Thyroid gland (tissue), 4 donors: ENCODE data around the gene PORCN. TPM values are rescaled to one million over a fixed set of nuclear protein-coding genes. Genes with fewer than 3 reads are reported as not detected.

Source experiments
- DNase-seq, 2 donors: peaks; one replicate each; pipeline ENCODE4 v3.0.0-alpha.2; 2019
- H3K27ac ChIP-seq, 3 donors: fragments of 200-600 bp; sonication (generic); 1 replicate in 2 of 3; 2 replicates in 1 of 3; pipeline ENCODE4 v1.5.1; 2016 to 2019; ENCODE audit warnings: mild to moderate bottlenecking in 1 of 3, moderate library complexity in 1 of 3
- H3K27me3 ChIP-seq: fragments of 200-600 bp; sonication (generic); one replicate; pipeline ENCODE4 v1.5.1; 2019
- H3K36me3 ChIP-seq, 2 donors: fragments of 200-600 bp; sonication (generic); one replicate each; pipeline ENCODE4 v1.5.1; 2016 to 2019
- H3K4me1 ChIP-seq, 2 donors: fragments of 200-600 bp; sonication (generic); one replicate each; pipeline ENCODE4 v1.5.1; 2017 to 2019
- H3K4me3 ChIP-seq, 3 donors: fragments of 200-600 bp; sonication (generic); replicated peaks in 1 of 3; 1 replicate in 2 of 3; 2 replicates in 1 of 3; pipeline ENCODE4 v1.5.1; 2016; ENCODE audit warnings: mild to moderate bottlenecking in 1 of 3
- H3K9me3 ChIP-seq: fragments of 200-600 bp; sonication (generic); one replicate; pipeline ENCODE4 v1.5.1; 2017
- POLR2A ChIP-seq, 2 donors: fragments of 450-650 bp; IDR thresholded peaks; one replicate each; pipeline ENCODE4 v1.6.1; 2017; ENCODE audit warnings: antibody characterized with exemption in 2 of 2, mild to moderate bottlenecking in 2 of 2, moderate library complexity in 1 of 2
- WGBS, 2 donors: methylation state at CpG; one replicate each; pipeline ENCODE4 v1.1.5; 2017; 5-methylcytosine and 5-hydroxymethylcytosine counted together
- intact Hi-C: fragments of 100-400 bp; cut with DNase I; formaldehyde crosslinking; loops from one replicate; pipeline ENCODE4 v1.15.1; 2023
- total RNA-seq, 4 donors: library from RNA; depleted of rRNA; stranded (reverse); fragments of >200 nt; gene quantifications; one replicate each; pipeline ENCODE4 v1.2.3, GENCODE V29; 2016
- TF ChIP-seq, protein P1 (sequence below), 6 experiments: fragments of 200-600 bp in 3 of 6; fragments of 450-650 bp in 3 of 6; sonication (generic) in 3 of 6; IDR thresholded peaks; one replicate each; pipeline ENCODE4 v1.5.1; 2016 to 2019; ENCODE audit warnings: antibody characterized with exemption in 6 of 6, mild to moderate bottlenecking in 2 of 6, inconsistent platforms in 1 of 6, moderate library complexity in 1 of 6

Gene PORCN
- total RNA-seq = 10 to 100 TPM; 14.5 to 36.4 (median 21.4) TPM

DNA sequence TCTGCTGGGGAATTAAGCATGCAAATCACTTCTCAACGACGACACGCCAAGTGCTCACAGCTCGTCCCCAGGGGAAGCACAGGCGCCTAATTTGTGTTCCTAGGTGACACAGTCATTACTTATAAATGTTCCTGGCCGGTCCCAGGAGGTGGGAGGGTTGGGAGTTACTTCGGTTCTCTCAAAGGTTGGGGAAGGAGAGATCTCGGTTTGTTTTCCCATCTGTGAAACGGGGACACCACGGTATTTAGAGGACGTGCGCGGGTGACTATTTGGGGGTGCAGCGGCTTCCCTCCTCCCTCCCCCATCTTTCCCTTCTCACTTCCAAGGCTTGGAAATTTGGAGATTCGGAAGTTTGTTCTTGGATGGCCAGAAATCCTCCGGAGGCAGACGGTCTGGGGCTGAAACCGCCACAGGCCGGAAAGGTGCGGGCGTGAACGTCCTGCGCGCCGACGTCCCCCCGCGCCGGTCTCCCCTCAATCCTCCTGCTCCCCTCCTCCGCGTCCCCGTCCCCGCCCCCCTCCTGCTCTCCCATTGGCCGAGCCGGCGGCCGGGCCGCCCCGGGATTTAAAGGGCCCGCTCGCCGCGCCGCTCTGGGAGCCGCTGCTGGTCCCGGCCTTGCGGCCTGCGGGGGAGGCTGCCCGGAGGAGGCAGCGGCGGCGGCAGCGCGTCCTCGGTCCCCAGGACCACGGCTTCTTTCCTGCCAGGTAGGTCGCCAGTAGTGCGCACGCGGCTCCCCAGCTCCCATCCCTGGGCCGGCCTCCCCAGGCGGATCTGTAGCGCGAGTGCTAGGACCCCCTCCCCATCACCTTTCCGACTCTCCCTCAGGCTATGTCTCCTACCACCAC, at the start of gene PORCN:
Gene PORCN, plus strand, starts transcription at position 593 of the 845 bp plus-strand sequence. CDS start 829 bp downstream, outside the sequence.
- Histone ChIP-seq H3K27me3 (no peaks in the 10 kb centered on the region), H3K27ac (peak within 1 kb of the TSS; percentile 62 to 70 (median 67)), H3K9me3 (no peaks in the 10 kb centered on the region), H3K4me3 (peak within 1 kb of the TSS; percentile 46 to 79 (median 66)), H3K4me1 (no peaks in the 10 kb centered on the region), H3K36me3 (no peaks in the 10 kb centered on the region)
- intact Hi-C loops = no loop called here
- WGBS, 2 donors = 0 to 2% methylated on average over 6 to 17 of the region's 65 CpGs
- DNase-seq = peak; percentile 79 to 86
- TF ChIP-seq, protein P1, sequence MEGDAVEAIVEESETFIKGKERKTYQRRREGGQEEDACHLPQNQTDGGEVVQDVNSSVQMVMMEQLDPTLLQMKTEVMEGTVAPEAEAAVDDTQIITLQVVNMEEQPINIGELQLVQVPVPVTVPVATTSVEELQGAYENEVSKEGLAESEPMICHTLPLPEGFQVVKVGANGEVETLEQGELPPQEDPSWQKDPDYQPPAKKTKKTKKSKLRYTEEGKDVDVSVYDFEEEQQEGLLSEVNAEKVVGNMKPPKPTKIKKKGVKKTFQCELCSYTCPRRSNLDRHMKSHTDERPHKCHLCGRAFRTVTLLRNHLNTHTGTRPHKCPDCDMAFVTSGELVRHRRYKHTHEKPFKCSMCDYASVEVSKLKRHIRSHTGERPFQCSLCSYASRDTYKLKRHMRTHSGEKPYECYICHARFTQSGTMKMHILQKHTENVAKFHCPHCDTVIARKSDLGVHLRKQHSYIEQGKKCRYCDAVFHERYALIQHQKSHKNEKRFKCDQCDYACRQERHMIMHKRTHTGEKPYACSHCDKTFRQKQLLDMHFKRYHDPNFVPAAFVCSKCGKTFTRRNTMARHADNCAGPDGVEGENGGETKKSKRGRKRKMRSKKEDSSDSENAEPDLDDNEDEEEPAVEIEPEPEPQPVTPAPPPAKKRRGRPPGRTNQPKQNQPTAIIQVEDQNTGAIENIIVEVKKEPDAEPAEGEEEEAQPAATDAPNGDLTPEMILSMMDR (IDR thresholded peaks at IDR 0.05) = no peak
- TF ChIP-seq POLR2A (IDR thresholded peaks at IDR 0.05) = peak in 1 of 2 donors; percentile 61

DNA sequence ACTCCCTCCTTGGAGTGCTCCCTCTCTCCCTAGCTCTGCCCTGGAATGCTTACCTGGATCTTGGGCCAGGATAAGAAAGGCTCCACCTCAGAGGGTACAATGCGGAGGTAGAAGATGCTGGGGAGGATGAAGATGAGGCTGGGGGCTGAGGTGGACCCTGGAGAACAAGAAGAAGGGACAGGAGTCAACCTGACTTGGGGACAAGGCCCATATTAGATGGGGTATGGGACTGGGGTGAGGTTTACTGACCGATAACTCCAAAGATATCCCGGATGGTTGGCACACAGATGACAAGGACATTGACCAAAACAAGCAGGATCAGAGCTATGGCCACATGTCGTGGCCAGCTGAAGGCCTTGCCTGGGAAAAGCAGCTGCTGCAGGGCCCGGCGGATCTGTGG, 49.3 kb upstream of the PORCN start:
- no peaks in the 10 kb centered on the region for H3K36me3 ChIP-seq
- no peak overlapping the region for H3K27ac ChIP-seq
- 95 to 100% methylated on average over 4 to 6 of the region's 6 CpGs for WGBS, 2 donors
- intact Hi-C loops = no loop called here
- DNase-seq = no peak
- TF ChIP-seq POLR2A (IDR thresholded peaks at IDR 0.05) = no peak
- TF ChIP-seq, protein P1 (IDR thresholded peaks at IDR 0.05) = no peak
- H3K9me3 ChIP-seq = no peaks in the 10 kb centered on the region
- no peaks in the 10 kb centered on the region for H3K27me3 ChIP-seq
- H3K4me1 ChIP-seq = no peaks in the 10 kb centered on the region
- H3K4me3 ChIP-seq = no peak overlapping the region

DNA sequence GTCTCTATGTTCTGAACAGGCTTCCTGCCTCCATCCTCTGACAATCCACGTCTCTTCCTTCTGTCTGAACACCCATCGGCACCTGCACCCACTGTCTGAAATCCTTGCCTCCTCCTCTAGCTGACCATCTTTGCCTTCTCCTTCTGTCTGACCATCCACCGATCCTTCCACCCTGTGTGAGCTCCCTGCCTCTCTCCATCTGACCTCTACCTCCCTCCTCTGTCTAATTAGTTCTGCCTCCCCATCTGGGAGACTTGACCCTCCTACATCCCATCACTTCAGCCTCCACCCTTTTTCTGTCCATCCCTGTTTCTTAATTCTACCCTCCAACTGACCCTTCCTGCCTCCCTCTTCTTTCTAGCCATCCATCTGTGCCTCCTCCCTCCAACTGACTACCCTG, 48.8 kb upstream of the PORCN start:
- no peak overlapping the region for H3K4me3 ChIP-seq
- intact Hi-C loops = no loop called here
- H3K4me1 ChIP-seq = no peaks in the 10 kb centered on the region
- 92 to 97% methylated on average over 3 of the region's 3 CpGs for whole genome bisulfite sequencing, 2 donors
- H3K9me3 ChIP-seq = no peaks in the 10 kb centered on the region
- no peak overlapping the region for H3K27ac ChIP-seq
- DNase-seq = no peak
- TF ChIP-seq, protein P1 (IDR thresholded peaks at IDR 0.05) = no peak
- TF ChIP-seq POLR2A (IDR thresholded peaks at IDR 0.05) = no peak
- H3K27me3 ChIP-seq = no peaks in the 10 kb centered on the region
- no peaks in the 10 kb centered on the region for H3K36me3 ChIP-seq

DNA sequence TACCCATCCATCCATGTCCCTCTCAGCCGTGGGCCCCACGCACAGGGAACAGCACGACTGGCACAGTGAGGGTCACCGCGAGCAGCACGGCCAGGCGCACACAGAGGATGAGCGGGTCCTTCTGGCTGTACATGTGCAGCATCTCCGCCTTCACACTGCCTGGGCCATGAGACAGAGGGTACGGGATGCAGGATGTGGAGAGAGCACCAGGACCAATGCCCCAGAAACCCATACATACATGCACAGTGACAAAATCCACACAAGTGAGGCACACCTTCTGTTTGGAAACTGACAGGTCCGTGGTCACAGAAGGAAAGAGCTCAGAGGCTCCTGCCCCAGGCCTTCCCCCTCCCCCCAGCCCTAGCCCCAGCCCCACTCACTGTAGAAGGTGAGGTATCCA, 48.2 kb upstream of the PORCN start:
- intact Hi-C loops = no loop called here

More for the DNA sequence above, 48.2 kb upstream of the PORCN start:
- TF ChIP-seq, protein P1 (IDR thresholded peaks at IDR 0.05) = no peak
- TF ChIP-seq POLR2A (IDR thresholded peaks at IDR 0.05) = no peak
- H3K27ac ChIP-seq = no peak overlapping the region
- H3K36me3 ChIP-seq = no peaks in the 10 kb centered on the region
- WGBS, 2 donors = 85 to 93% methylated on average over 4 to 10 of the region's 11 CpGs
- H3K4me3 ChIP-seq = no peak overlapping the region
- no peaks in the 10 kb centered on the region for H3K4me1 ChIP-seq
- DNase-seq = no peak
- H3K9me3 ChIP-seq = no peaks in the 10 kb centered on the region
- no peaks in the 10 kb centered on the region for H3K27me3 ChIP-seq
